ENCODE data around the gene FHIP1A.

FHIP1A gene

GRCh38 chr4:151408630-151409469 lies at the start of gene FHIP1A:
FHIP1A (plus strand) TSS chr4:151409176; CDS start chr4:151566260, 157,084 bp downstream.
- TF ChIP-seq CTCF (IDR thresholded peaks at IDR 0.05; ENCODE audit: insufficient read depth, low read depth, low read length, missing control alignments), result no peak
- peak; percentile 80 for DNase-seq (ENCODE audit: low read depth)
- peak within 1 kb of the TSS; percentile 51 for H3K4me3 ChIP-seq (ENCODE audit: low read depth, low read length)

- no peak overlapping the region for H3K4me3 ChIP-seq (ENCODE audit: low read depth, low read length)
- no peak for DNase-seq (ENCODE audit: low read depth)
- TF ChIP-seq CTCF (IDR thresholded peaks at IDR 0.05; ENCODE audit: insufficient read depth, low read depth, low read length, missing control alignments), result no peak
Observed at GRCh38 chr4:151359576-151359975, 49.4 kb upstream of the FHIP1A start.

- H3K4me3 ChIP-seq (ENCODE audit: low read depth, low read length), result no peak overlapping the region
- no peak for DNase-seq (ENCODE audit: low read depth)
- no peak for TF ChIP-seq CTCF (IDR thresholded peaks at IDR 0.05; ENCODE audit: insufficient read depth, low read depth, low read length, missing control alignments)
Observed at GRCh38 chr4:151361126-151361525, 47.9 kb upstream of the FHIP1A start.

- no peak overlapping the region for H3K4me3 ChIP-seq (ENCODE audit: low read depth, low read length)
- DNase-seq (ENCODE audit: low read depth), result no peak
- TF ChIP-seq CTCF (IDR thresholded peaks at IDR 0.05; ENCODE audit: insufficient read depth, low read depth, low read length, missing control alignments), result no peak
Observed at GRCh38 chr4:151361966-151362365, 47.0 kb upstream of the FHIP1A start.

GRCh38 chr4:151362404-151363164 lies 46.4 kb upstream of the FHIP1A start:
- no peak overlapping the region for H3K4me3 ChIP-seq (ENCODE audit: low read depth, low read length)
- peak; percentile 88 for DNase-seq (ENCODE audit: low read depth)
- TF ChIP-seq CTCF (IDR thresholded peaks at IDR 0.05; ENCODE audit: insufficient read depth, low read depth, low read length, missing control alignments), result peak; percentile 98

GRCh38 chr4:151376540-151376939 lies 32.4 kb upstream of the FHIP1A start:
- no peak for TF ChIP-seq CTCF (IDR thresholded peaks at IDR 0.05; ENCODE audit: insufficient read depth, low read depth, low read length, missing control alignments)

More at GRCh38 chr4:151376540-151376939, 32.4 kb upstream of the FHIP1A start:
- H3K4me3 ChIP-seq (ENCODE audit: low read depth, low read length), result no peak overlapping the region
- DNase-seq (ENCODE audit: low read depth), result no peak
